ENCODE measurements around the gene ZMYND10.

DNA sequence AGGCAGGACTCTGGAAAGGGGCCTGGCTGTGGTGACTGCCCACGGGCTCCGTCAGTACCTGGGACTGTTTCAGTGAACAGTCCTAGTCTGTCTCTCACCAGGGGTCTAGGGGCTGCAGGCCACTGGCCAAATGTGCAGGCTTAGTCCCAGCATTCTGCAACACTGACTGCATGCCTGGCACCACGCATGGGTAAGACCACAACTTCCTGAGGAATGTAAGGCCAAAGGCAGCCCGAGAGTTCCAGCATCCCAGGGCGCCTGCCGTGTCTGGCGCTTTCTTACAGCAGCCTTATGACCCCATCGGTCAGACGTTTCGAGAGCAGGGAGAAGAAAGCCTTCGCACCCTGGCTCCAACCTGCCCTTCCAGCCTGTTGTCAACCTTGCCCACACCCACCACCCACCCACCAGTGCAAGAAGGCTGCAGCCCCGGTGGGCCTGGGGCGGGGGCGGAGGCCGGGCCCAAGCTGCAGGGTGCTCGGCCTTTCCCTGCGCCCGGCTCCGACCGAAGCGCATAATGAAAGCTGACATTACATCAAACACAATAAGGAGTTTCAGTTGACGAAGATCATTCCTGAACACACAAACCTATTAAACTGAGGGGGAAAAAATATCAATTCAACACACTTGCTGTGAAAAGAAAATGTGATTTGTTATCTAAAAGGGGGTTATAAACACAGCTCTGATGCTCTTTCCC, 43.3 kb upstream of the ZMYND10 start:
- TF ChIP-seq, protein P1, sequence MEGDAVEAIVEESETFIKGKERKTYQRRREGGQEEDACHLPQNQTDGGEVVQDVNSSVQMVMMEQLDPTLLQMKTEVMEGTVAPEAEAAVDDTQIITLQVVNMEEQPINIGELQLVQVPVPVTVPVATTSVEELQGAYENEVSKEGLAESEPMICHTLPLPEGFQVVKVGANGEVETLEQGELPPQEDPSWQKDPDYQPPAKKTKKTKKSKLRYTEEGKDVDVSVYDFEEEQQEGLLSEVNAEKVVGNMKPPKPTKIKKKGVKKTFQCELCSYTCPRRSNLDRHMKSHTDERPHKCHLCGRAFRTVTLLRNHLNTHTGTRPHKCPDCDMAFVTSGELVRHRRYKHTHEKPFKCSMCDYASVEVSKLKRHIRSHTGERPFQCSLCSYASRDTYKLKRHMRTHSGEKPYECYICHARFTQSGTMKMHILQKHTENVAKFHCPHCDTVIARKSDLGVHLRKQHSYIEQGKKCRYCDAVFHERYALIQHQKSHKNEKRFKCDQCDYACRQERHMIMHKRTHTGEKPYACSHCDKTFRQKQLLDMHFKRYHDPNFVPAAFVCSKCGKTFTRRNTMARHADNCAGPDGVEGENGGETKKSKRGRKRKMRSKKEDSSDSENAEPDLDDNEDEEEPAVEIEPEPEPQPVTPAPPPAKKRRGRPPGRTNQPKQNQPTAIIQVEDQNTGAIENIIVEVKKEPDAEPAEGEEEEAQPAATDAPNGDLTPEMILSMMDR (conservative IDR thresholded peaks at IDR 0.05; ENCODE audit: low read length), result no peak
- no peak for TF ChIP-seq EZH2phosphoT487 (IDR thresholded peaks at IDR 0.05; ENCODE audit: borderline replicate concordance)
